BLaER1 treated with 17β-estradiol and CSF1 and Interleukin-3, amounts not matched to agents 10 nM and 100 nM (cell line): ENCODE measurements around the gene KCTD21.

ENCODE experiments used
- H3K27ac ChIP-seq, 11 experiments: shearing (Covaris generic); formaldehyde crosslinking; 2 replicates each; pipeline ENCODE4 v1.8.1; 2022
- H3K27me3 ChIP-seq, 11 experiments: shearing (Covaris generic); formaldehyde crosslinking; 2 replicates each; pipeline ENCODE4 v1.8.1; 2022
- H3K36me3 ChIP-seq, 11 experiments: shearing (Covaris generic); formaldehyde crosslinking; 2 replicates each; pipeline ENCODE4 v1.8.1; 2022
- H3K4me1 ChIP-seq, 10 experiments: shearing (Covaris generic); formaldehyde crosslinking; 2 replicates each; pipeline ENCODE4 v1.8.1; 2022
- H3K4me2 ChIP-seq, 11 experiments: shearing (Covaris generic); formaldehyde crosslinking; 2 replicates each; pipeline ENCODE4 v1.8.1; 2022
- H3K4me3 ChIP-seq, 10 experiments: shearing (Covaris generic); formaldehyde crosslinking; 2 replicates each; pipeline ENCODE4 v1.8.1; 2022
- H3K9ac ChIP-seq, 11 experiments: shearing (Covaris generic); formaldehyde crosslinking; 2 replicates each; pipeline ENCODE4 v1.8.1; 2022
- H3K9me3 ChIP-seq, 11 experiments: shearing (Covaris generic); formaldehyde crosslinking; replicated peaks in 1 of 11; 2 replicates each; pipeline ENCODE4 v1.8.1; 2022
- H4K20me1 ChIP-seq, 11 experiments: shearing (Covaris generic); formaldehyde crosslinking; 2 replicates each; pipeline ENCODE4 v1.8.1; 2022
- Cebpa-rat ChIP-seq, 11 experiments: shearing (Covaris generic); IDR thresholded peaks; 2 replicates each; pipeline ENCODE4 v1.8.1; 2022

Gene KCTD21

DNA sequence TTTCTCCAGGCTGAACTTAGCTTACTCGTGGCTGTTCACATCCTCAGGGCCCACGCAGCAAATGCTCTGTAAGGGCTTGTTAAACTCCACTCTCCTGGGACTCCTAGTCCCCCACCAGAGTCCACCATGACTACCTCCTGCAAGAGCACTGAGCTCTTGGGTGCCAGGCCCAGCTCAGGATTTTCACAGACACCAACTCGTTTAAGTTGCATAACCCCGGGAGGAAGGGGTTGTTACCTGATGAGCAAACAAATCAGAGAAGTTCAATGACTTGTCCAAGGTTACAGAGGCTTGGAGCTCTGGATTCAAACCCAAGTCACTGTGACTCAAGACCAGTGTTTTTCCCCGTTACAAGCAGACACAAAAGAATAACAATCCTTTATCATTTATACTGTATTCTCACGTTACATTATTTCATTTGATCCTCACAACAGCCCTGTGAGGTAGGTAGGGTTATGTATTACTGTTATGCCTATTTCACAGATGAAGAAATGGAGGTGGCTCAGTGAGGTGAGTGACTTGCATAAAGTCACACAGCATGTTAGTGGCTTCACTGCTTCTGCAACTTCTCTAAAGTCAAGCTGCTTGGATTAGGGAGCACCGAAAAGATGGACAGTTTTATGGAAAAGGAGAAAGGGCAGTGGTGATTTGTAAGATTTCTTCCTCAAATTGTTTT lies 17.4 kb downstream of the KCTD21 start:
- Histone ChIP-seq H3K4me1 (peaks cover 0 to 12% (median 10%) of the 10 kb centered on the region in 10 experiments; a peak in 15 of 20 replicates), H3K27me3 (no peaks in the 10 kb centered on the region), H3K9ac (no peak overlapping the region), H3K27ac (no peak overlapping the region), H3K4me2 (no peak overlapping the region), H3K36me3 (peaks cover 0 to 32% (median 14%) of the 10 kb centered on the region in 11 experiments; a peak in 15 of 22 replicates), H3K4me3 (no peak overlapping the region), H4K20me1 (no peaks in the 10 kb centered on the region), H3K9me3 (peaks cover 0 to 2% (median 0%) of the 10 kb centered on the region in 11 experiments; a peak in 3 of 22 replicates)
- no peak for TF ChIP-seq Cebpa-rat (IDR thresholded peaks at IDR 0.05)

DNA sequence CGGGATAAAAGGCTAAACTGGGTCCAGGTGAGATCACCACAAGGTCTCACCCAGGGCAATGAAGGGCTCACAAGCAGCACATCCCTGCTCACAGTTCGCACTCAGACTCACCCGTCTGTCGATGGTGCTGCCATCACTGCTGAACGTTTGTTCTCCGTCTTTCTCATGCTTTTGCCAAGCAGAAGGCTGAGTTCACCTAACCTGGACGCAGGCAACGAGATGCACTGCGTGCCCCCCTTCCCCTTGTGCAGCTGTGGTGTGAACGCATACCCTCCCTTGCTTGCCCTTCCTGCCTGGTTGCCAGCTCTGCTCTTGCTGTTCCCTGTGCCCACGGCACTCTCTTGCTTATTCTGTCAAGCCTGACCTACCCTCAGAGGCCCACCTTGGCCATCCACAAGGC lies 18.0 kb downstream of the KCTD21 start:
- Histone ChIP-seq H4K20me1 (no peaks in the 10 kb centered on the region), H3K4me2 (no peak overlapping the region), H3K27me3 (no peaks in the 10 kb centered on the region), H3K4me3 (no peak overlapping the region), H3K36me3 (peaks cover 0 to 31% (median 14%) of the 10 kb centered on the region in 11 experiments; a peak in 15 of 22 replicates), H3K9me3 (no peaks in the 10 kb centered on the region; a peak in 1 of 22 replicates), H3K27ac (no peak overlapping the region), H3K9ac (no peak overlapping the region), H3K4me1 (peaks cover 0 to 12% (median 10%) of the 10 kb centered on the region in 10 experiments; a peak in 15 of 20 replicates)
- TF ChIP-seq Cebpa-rat (IDR thresholded peaks at IDR 0.05), result no peak

DNA sequence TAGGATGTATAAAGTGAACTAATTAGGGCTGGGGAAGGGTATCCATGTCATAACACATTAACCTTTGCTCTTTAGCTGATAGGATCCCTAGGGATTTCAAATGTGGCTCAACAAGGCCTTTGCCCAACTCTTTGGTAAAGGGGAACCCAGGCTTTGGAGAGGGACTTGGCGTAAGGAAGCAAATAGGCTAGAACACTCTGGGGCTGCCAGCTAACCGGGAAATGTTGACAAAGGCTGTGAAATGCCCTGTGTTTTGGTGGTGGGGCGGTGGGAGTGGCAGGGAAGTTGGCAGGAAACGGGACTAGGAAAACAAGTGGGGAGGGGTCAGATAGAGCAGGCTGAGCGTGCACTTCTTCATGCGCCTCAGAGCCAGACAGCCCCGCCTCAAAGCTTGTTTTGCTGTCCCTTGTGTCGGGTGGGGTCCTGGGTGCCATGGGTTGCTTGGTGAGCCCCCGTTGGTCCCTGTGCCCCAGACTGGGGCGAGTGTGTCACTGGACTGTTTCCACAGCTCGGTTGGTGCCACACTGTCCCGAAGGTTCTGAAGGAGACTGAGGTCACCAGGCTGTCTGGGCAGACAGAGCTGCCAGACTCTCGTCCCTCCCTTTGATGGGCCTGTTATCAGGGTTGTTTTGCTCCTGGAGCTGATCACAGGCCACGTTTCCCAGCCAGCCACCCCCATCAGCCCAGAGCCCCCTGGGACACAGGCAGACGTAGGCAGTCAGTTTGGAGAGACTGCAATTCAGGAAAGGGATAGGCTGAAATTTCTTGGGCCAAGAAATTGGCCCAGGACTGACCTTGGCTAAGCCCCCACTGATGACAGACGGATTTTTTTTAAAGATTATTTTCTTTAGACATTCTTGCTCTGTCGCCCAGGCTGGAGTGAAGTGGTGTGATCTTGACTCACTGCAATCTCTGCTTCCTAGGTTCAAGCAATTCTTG lies 19.6 kb downstream of the KCTD21 start:
- Histone ChIP-seq H3K9me3 (no peaks in the 10 kb centered on the region; a peak in 1 of 22 replicates), H4K20me1 (no peaks in the 10 kb centered on the region), H3K27ac (peak overlapping the region in 4 of 11 experiments; percentile 8 to 46 (median 16); a peak in 2 of 22 replicates), H3K4me2 (peak overlapping the region in 10 of 11 experiments; percentile 11 to 49 (median 34); a peak in 15 of 22 replicates), H3K36me3 (peaks cover 0 to 21% (median 9%) of the 10 kb centered on the region in 11 experiments; a peak in 15 of 22 replicates), H3K4me3 (no peak overlapping the region), H3K27me3 (no peaks in the 10 kb centered on the region), H3K4me1 (peaks cover 0 to 12% (median 10%) of the 10 kb centered on the region in 10 experiments; a peak in 15 of 20 replicates), H3K9ac (peak overlapping the region in 2 of 11 experiments; percentile 27 to 29; a peak in 1 of 22 replicates)
- no peak for TF ChIP-seq Cebpa-rat (IDR thresholded peaks at IDR 0.05)

DNA sequence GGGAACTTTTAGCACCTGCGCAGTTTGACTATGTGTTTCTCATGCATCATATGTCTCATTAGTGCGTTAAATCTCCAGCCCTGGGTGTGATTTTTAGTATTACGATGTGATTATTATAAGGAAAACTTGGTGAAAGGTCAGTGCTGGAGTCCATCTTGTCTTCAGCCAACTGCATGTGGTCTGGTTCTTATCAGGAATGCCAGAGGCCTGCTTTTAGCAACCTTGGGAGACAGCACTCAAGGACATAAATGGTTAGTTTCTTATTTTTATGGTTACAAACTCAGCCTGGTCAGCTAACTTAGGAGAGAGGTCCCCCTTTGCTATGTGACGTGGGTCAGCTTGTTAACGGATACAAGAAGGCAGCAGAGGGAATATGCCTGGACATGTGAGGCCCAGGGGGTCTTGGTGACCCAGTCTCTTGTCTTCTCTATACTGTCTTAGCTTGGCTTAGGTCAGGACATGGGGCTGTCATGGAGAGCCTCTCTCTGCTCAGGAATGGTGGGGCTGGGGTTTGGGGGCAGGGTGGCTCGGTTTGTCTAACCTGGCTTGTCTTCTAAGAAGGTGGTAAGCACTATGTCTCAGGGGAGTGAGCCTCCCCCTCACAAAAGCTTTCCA lies 21.5 kb downstream of the KCTD21 start:
- Histone ChIP-seq H3K36me3 (peaks cover 0 to 3% (median 0%) of the 10 kb centered on the region in 11 experiments; a peak in 5 of 22 replicates), H4K20me1 (no peaks in the 10 kb centered on the region), H3K27me3 (no peaks in the 10 kb centered on the region), H3K27ac (no peak overlapping the region), H3K4me2 (no peak overlapping the region), H3K9me3 (no peaks in the 10 kb centered on the region; a peak in 1 of 22 replicates), H3K4me3 (no peak overlapping the region), H3K4me1 (peaks cover 0 to 12% (median 10%) of the 10 kb centered on the region in 10 experiments; a peak in 15 of 20 replicates), H3K9ac (no peak overlapping the region)
- TF ChIP-seq Cebpa-rat (IDR thresholded peaks at IDR 0.05), result no peak

DNA sequence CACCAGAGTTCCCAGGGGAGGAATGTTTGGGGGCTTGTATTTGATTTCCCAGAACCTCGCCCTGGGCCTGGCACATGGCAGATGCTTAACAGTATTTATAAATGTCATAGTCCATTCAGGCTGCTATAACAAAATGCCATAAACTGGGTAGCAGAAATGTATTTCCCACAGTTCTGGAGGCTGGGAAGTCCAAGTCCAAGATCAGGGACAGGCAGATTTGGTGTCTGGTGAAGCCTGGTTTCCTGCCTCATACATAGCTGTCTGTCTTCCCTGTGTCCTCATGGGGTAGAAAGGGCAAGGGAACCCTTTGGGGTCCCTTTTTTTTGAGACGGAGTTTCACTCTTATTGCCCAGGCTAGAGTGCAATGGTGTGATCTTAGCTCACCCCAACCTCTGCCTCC lies 24.0 kb downstream of the KCTD21 start:
- Histone ChIP-seq H3K27me3 (no peaks in the 10 kb centered on the region), H3K4me2 (no peak overlapping the region), H3K36me3 (no peaks in the 10 kb centered on the region), H4K20me1 (no peaks in the 10 kb centered on the region; a peak in 1 of 22 replicates), H3K4me1 (peaks cover 0 to 12% (median 10%) of the 10 kb centered on the region in 10 experiments; a peak in 15 of 20 replicates), H3K4me3 (no peak overlapping the region), H3K9me3 (no peaks in the 10 kb centered on the region; a peak in 1 of 22 replicates), H3K9ac (no peak overlapping the region), H3K27ac (no peak overlapping the region)
- no peak for TF ChIP-seq Cebpa-rat (IDR thresholded peaks at IDR 0.05)

DNA sequence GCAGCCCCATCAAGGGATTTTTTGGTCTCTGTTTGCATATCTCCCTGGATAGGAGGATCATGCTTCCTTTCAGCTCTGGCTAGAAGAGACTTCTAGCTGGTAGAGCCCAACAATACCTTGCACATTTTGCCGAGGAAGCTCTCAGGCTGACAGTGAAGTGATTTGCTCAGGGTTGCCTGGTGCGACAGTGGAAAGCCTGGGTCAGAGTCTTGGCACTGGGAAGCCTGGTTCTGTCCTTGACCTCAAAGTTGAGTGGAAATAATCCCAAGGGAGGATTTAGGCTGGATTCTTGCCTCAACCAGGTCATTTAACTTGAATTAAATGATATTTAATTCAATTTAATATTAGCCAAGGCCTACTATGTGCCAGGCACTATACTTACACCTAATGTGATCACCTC lies 24.6 kb downstream of the KCTD21 start:
- Histone ChIP-seq H3K9me3 (no peaks in the 10 kb centered on the region; a peak in 1 of 22 replicates), H3K36me3 (no peaks in the 10 kb centered on the region), H3K27me3 (no peaks in the 10 kb centered on the region), H3K9ac (no peak overlapping the region), H3K4me3 (no peak overlapping the region), H3K4me1 (peaks cover 0 to 7% (median 5%) of the 10 kb centered on the region in 10 experiments; a peak in 15 of 20 replicates), H4K20me1 (no peaks in the 10 kb centered on the region; a peak in 1 of 22 replicates), H3K4me2 (no peak overlapping the region), H3K27ac (no peak overlapping the region)
- no peak for TF ChIP-seq Cebpa-rat (IDR thresholded peaks at IDR 0.05)

DNA sequence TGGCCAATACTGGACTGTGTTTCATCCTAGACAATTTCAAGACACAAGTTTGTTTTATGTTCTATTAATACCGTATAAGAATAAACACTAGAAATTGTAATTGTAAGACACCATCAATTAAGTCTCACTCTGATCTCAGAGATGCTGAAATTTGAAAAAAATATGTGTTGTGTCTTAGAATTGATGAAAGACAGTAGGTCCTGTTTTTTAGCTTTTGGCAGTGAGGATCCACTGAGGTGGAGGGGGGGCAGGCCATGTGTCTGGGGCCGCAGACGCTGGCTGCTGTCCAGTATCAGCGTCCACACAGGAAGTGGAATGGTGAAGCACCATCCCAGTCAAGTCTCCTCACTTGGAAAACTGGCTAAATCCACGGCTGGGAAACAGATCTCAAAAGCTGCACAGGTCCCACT lies 26.5 kb downstream of the KCTD21 start:
- H3K4me1 ChIP-seq, result no peaks in the 10 kb centered on the region
- no peak overlapping the region for H3K4me2 ChIP-seq
- no peaks in the 10 kb centered on the region for H3K36me3 ChIP-seq
- no peak overlapping the region for H3K27ac ChIP-seq
- H3K4me3 ChIP-seq, result no peak overlapping the region
- H4K20me1 ChIP-seq, result no peaks in the 10 kb centered on the region; a peak in 1 of 22 replicates
- no peak overlapping the region for H3K9ac ChIP-seq
- H3K9me3 ChIP-seq, result no peaks in the 10 kb centered on the region
- no peaks in the 10 kb centered on the region for H3K27me3 ChIP-seq
- TF ChIP-seq Cebpa-rat (IDR thresholded peaks at IDR 0.05), result no peak

DNA sequence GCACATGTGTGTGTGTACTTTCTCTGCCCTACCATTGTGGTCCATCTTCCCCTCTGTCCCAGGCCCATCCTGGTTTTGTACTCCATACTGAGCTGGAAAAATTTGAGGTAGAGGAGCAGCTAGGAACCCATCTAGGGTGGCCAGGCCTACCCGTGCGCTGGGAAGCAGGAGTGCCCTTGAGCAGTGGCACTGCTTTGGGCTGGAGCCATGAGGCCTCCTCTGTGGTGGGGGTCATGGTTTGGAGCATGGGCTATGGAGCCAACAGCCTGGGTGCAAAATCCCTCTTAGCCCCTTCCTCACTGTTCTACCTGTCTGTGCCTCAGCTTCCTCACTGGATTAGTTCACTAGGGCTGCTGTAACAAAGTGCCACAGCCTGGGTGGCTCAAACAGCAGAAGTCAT lies 27.1 kb downstream of the KCTD21 start:
- Histone ChIP-seq H3K4me3 (no peak overlapping the region), H3K4me1 (no peaks in the 10 kb centered on the region), H3K27me3 (no peaks in the 10 kb centered on the region), H3K4me2 (no peak overlapping the region), H3K9ac (no peak overlapping the region), H4K20me1 (no peaks in the 10 kb centered on the region; a peak in 1 of 22 replicates), H3K9me3 (no peaks in the 10 kb centered on the region), H3K36me3 (no peaks in the 10 kb centered on the region), H3K27ac (no peak overlapping the region)
- TF ChIP-seq Cebpa-rat (IDR thresholded peaks at IDR 0.05), result no peak

DNA sequence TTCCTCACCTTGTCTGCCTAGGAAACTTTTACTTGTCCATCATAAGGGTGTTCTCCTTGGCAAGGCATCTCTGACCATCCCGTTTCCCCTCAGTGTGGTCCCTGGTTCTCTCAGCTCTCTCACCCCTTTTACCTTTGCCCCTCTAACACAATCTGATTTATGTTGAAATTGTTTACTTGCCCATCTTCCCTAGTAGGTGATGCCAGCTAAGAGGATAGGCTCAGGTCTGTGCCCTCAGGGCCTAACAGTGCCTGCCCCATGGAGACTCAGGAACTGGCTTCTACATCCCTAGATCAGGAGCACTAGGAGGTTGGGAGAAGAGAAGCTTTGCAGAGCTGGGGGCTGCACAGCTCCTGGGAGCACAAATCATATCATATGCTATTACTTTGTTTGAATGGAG lies 27.9 kb downstream of the KCTD21 start:
- Histone ChIP-seq H3K27me3 (no peaks in the 10 kb centered on the region), H3K9me3 (no peaks in the 10 kb centered on the region), H3K4me2 (no peak overlapping the region), H3K36me3 (no peaks in the 10 kb centered on the region), H3K9ac (no peak overlapping the region), H3K27ac (no peak overlapping the region), H3K4me1 (no peaks in the 10 kb centered on the region), H4K20me1 (no peaks in the 10 kb centered on the region; a peak in 1 of 22 replicates), H3K4me3 (no peak overlapping the region)
- TF ChIP-seq Cebpa-rat (IDR thresholded peaks at IDR 0.05), result no peak
